Erythroblast (primary cell): Measurements from ENCODE around the gene KSR1.

Source experiments
- GATA1 ChIP-seq: IDR thresholded peaks from 2 replicates; pipeline ENCODE4 v1.6.1; 2011; ENCODE audit warnings: low read depth, mild to moderate bottlenecking, control low read depth, low read length, moderate library complexity
- POLR2A ChIP-seq: IDR thresholded peaks from 2 replicates; pipeline ENCODE4 v1.6.1; 2011; ENCODE audit warnings: mild to moderate bottlenecking, low read length

DNA sequence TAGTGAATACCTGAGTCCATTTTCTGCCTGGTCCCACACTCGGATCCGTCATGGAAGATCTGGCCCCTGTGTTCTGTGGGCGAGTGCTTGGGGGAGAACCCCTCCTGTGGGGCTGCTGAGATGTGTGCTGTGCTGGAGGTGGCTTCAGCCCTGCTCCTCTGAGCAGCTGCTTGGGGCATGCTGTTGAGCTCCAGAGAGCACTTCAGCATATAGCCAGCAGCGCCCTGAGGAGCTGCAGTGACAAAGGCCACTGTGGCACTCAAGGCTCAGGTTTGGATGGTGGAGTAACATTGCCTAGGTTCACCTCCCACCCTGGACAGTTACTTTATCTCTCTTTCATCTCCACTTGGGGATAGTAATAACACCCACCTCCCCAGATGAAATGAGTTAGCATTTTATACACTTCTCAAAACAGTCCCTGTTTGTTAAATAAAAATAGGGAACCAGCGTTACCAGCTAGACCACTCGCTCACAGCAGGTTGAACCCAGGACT lies 75.3 kb downstream of the KSR1 start:
- TF ChIP-seq POLR2A (no peak), GATA1 (no peak)
